HEK293 (cell line): ENCODE data around the gene PBLD.

ENCODE experiments used
- ZNF558 ChIP-seq: fragments of 450-650 bp; formaldehyde crosslinking; IDR thresholded peaks from 2 replicates; pipeline ENCODE4 v1.5.1; 2016; ENCODE audit warnings: missing biosample characterization, missing genetic modification characterization
- TF ChIP-seq, protein P1 (sequence below): fragments of 450-650 bp; formaldehyde crosslinking; IDR thresholded peaks from 2 replicates; pipeline ENCODE4 v1.5.1; 2016; ENCODE audit warnings: missing biosample characterization, missing genetic modification characterization

DNA sequence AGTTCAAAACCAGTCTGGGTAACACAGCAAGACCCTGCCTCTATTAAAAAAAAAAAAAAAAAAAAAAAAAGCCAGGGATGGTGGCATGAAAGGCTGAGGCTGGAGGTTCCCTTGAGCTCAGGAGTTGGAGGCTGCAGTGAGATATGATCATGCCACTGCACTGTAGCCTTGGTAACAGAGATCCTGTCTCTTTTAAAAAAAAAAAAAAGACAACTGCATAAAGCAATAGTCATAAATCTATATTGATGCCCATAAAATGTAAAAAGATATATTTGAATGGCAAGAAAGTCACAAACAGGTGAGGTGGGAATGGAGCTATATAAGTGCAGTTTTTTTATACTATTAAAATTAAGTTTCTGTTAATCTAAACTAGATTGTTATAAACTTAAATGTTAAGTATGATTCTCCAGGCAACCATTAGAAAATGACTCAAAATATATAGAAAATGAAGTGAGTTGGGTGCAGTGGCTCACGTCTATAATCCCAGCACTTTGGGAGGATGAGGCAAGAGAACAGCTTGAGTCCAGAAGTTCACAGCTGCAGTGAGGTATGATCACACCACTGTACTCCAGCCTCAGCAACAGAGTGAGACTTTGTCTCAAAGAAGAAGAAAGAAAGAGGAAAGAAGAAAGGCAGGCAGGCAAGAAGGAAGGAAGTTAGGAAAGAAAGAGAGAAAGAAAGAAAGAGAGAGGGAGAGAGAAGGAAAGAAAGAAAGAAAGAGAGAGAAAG lies 14.2 kb downstream of the PBLD start:
- no peak for TF ChIP-seq ZNF558 (tag by site-specific recombination)
- TF ChIP-seq, protein P1, sequence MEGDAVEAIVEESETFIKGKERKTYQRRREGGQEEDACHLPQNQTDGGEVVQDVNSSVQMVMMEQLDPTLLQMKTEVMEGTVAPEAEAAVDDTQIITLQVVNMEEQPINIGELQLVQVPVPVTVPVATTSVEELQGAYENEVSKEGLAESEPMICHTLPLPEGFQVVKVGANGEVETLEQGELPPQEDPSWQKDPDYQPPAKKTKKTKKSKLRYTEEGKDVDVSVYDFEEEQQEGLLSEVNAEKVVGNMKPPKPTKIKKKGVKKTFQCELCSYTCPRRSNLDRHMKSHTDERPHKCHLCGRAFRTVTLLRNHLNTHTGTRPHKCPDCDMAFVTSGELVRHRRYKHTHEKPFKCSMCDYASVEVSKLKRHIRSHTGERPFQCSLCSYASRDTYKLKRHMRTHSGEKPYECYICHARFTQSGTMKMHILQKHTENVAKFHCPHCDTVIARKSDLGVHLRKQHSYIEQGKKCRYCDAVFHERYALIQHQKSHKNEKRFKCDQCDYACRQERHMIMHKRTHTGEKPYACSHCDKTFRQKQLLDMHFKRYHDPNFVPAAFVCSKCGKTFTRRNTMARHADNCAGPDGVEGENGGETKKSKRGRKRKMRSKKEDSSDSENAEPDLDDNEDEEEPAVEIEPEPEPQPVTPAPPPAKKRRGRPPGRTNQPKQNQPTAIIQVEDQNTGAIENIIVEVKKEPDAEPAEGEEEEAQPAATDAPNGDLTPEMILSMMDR (tag by site-specific recombination), result no peak
